Measurements from ENCODE around the gene MACF1.

MACF1 gene

DNA sequence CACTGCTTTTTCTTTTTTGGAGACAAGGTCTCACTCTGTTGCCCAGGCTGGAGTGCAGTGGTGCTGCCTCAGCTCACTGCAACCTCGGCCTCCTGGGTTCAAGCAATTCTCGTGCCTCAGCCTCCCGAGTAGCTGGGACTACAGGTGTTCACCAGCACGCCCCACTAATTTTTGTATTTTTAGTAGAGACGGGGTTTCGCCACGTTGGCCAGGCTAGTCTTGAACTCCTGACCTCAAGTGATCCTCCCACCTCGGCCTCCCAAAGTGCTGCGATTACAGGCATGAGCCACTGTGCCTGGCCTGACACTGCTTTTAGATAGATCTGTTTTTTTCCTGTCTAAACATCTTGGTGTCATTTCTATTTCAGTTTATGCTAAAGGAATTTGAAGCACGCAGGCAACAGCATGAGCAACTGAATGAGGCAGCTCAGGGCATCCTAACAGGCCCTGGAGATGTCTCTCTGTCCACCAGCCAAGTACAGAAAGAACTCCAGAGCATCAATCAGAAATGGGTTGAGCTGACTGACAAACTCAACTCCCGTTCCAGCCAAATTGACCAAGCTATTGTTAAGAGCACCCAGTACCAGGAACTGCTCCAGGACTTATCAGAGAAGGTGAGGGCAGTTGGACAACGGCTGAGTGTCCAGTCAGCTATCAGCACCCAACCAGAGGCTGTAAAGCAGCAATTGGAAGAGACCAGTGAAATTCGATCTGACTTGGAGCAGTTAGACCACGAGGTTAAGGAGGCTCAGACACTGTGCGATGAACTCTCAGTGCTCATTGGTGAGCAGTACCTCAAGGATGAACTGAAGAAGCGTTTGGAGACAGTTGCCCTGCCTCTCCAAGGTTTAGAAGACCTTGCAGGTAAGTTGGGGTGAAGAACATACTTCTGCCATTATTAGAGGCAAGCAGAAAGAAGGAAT, 180.8 kb downstream of the MACF1 start:
- in situ Hi-C loops (cut with HindIII; ENCODE audit: low sequenced_read_pairs): no loop called here
- DNase-seq (ENCODE audit: low read depth): no peak
- TF ChIP-seq, protein P1, sequence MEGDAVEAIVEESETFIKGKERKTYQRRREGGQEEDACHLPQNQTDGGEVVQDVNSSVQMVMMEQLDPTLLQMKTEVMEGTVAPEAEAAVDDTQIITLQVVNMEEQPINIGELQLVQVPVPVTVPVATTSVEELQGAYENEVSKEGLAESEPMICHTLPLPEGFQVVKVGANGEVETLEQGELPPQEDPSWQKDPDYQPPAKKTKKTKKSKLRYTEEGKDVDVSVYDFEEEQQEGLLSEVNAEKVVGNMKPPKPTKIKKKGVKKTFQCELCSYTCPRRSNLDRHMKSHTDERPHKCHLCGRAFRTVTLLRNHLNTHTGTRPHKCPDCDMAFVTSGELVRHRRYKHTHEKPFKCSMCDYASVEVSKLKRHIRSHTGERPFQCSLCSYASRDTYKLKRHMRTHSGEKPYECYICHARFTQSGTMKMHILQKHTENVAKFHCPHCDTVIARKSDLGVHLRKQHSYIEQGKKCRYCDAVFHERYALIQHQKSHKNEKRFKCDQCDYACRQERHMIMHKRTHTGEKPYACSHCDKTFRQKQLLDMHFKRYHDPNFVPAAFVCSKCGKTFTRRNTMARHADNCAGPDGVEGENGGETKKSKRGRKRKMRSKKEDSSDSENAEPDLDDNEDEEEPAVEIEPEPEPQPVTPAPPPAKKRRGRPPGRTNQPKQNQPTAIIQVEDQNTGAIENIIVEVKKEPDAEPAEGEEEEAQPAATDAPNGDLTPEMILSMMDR (IDR thresholded peaks at IDR 0.05; ENCODE audit: low read depth, low read length, missing control alignments): no peak
- no peak overlapping the region for H3K4me3 ChIP-seq (ENCODE audit: low read depth, low read length)

DNA sequence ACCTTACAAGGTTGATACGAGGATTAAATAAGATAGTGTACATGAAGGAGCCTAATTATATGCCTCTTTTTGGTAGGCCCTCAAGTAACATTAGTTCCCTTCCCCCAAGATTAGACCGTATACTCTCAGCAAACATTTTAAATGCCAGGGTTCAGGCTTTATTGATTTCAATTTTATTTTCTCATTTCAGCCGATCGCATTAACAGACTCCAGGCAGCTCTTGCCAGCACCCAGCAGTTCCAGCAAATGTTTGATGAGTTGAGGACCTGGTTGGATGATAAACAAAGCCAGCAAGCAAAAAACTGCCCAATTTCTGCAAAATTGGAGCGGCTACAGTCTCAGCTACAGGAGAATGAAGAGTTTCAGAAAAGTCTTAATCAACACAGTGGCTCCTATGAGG, 182.5 kb downstream of the MACF1 start:
- TF ChIP-seq, protein P1 (IDR thresholded peaks at IDR 0.05; ENCODE audit: low read depth, low read length, missing control alignments): no peak
- H3K4me3 ChIP-seq (ENCODE audit: low read depth, low read length): no peak overlapping the region
- DNase-seq (ENCODE audit: low read depth): no peak
- in situ Hi-C loops (cut with HindIII; ENCODE audit: low sequenced_read_pairs): no loop called here

DNA sequence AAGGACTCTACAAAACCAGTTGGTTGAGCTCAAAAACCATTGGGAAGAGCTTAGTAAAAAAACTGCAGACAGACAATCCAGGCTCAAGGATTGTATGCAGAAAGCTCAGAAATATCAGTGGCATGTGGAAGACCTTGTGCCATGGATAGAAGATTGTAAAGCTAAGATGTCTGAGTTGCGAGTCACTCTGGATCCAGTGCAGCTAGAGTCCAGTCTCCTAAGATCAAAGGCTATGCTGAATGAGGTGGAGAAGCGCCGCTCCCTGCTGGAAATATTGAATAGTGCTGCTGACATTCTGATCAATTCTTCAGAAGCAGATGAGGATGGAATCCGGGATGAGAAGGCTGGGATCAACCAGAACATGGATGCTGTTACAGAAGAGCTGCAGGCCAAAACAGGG, 183.0 kb downstream of the MACF1 start:
- peak; percentile 68 for DNase-seq (ENCODE audit: low read depth)
- in situ Hi-C loops (cut with HindIII; ENCODE audit: low sequenced_read_pairs): no loop called here
- TF ChIP-seq, protein P1 (IDR thresholded peaks at IDR 0.05; ENCODE audit: low read depth, low read length, missing control alignments): peak; percentile 55

DNA sequence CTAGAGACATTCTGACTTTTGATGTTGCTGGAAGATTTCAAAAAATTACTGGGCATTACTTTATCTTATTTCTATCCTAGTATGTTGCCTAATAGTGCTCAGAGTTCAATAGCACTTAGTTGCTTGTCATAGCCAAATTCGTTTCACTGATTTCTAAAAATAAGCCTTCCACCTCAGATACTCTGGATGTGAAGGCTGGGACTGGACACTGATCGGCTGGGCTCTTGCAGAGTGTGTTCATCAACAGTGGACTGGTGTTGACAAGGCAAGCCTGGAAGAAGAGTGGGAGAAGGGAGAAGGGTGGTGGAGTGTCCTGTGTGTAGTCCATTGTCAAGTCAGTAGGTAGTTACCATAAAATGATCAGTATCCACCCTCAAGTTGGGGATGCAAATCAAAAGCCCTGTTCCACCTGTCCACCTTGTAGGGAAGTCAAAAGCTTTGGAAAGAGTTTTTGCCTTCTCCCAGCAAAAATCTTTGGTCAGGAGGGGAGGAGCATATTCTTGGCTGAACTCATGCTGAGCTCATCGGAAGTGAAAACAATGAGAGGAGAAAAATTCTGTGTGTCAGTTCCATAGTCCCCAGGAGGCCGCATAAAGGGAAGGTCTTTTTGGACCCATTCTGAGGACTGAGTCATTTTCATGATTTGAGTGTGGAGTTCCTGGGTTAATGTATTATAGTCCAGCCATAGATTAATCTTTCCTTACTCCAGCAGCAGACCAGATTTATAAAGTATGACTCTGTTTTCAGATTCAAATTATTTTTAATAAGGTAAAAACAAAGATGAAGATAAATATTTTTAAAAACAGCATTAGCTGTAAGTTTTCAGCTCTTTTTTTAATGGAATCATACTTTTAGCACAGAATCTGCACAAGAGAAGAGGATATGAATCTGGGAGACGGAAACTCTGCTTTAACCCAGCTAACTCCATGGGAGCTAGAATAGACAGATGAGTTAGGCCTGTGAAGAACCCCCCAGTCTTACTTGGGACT, 187.5 kb downstream of the MACF1 start:
- no peak overlapping the region for H3K4me3 ChIP-seq (ENCODE audit: low read depth, low read length)
- DNase-seq (ENCODE audit: low read depth): peak; percentile 84
- in situ Hi-C loops (cut with HindIII; ENCODE audit: low sequenced_read_pairs): no loop called here
- TF ChIP-seq, protein P1 (IDR thresholded peaks at IDR 0.05; ENCODE audit: low read depth, low read length, missing control alignments): no peak

More for the DNA sequence above, 183.0 kb downstream of the MACF1 start:
- H3K4me3 ChIP-seq (ENCODE audit: low read depth, low read length): no peak overlapping the region

DNA sequence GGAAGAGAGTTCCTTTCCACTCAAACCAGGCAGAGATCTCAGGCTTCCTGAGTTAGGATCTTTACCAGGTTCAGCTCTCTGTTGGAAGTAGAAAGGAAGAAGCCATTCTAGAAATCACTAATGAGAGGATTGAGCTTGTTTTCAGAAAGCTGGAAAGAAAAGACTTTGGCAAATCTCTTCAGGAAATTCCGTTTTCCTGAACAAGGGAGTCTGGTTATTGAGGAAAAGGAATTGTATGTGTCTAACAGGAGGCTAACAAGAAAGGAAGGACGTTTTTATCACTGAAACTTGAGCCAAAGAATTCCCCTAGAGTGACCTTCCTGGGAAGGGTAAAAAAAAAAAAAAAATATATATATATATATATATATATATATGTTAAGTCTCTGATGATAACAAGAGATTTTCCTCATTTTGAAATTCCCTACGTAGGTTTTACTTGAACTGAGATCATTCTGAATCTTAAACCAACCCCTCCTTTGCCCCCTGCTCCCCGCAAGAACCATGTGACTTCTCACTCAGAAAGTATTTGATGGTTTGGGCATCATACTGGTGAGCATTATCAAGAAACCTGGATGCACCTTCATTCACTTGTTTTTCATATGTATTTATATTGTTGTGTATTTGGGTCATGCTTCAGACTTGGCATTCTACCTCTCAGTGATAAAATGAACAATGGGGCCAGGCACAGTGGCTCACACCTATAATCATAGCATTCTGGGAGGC, 188.5 kb downstream of the MACF1 start:
- no peak overlapping the region for H3K4me3 ChIP-seq (ENCODE audit: low read depth, low read length)
- TF ChIP-seq, protein P1 (IDR thresholded peaks at IDR 0.05; ENCODE audit: low read depth, low read length, missing control alignments): no peak
- DNase-seq (ENCODE audit: low read depth): no peak
- in situ Hi-C loops (cut with HindIII; ENCODE audit: low sequenced_read_pairs): no loop called here

DNA sequence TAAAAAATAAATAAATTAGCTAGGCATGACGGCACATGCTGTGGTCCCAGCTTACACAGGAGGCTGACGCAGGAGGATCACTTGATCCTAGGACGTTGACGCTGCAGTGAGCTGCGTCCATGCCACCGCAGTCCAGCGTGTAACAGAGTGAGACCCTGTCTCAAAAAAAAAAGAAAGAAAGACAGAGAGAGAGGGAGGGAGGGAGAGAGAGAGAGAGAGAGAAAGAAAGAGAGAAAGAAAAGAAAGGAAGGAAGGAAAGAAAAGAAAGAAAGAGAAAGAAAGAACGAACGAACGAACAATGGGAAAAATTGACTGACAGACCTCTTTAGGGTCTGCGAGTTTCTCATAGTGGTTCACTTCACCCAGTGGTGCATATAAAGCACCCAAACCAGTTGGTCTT, 189.2 kb downstream of the MACF1 start:
- in situ Hi-C loops (cut with HindIII; ENCODE audit: low sequenced_read_pairs): no loop called here
- no peak overlapping the region for H3K4me3 ChIP-seq (ENCODE audit: low read depth, low read length)
- TF ChIP-seq, protein P1 (IDR thresholded peaks at IDR 0.05; ENCODE audit: low read depth, low read length, missing control alignments): no peak
- no peak for DNase-seq (ENCODE audit: low read depth)
